SIG-M5 treated with dmso at 0.1 percent for 504 hours (cell line): ENCODE measurements around the gene OR8J1.
"Not testable (repeated sequence)": the region's sequence is repeated elsewhere in the genome, so short reads cannot be mapped to it uniquely, and the experiment has no call there.

Experiments
- DNase-seq: peaks from one replicate; lab custom pipeline; 2025; ENCODE audit not compliant: unreplicated experiment; lab: John Stamatoyannopoulos, UW

Gene OR8J1

GRCh38 chr11:56353991-56354390 lies at the start of gene OR8J1:
Gene OR8J1 (plus strand): TSS chr11:56354291. CDS start chr11:56360247, 5,956 bp downstream.
- DNase-seq: no peak

GRCh38 chr11:56307836-56308235 lies 46.3 kb upstream of the OR8J1 start:
- DNase-seq: no peak

- no peak for DNase-seq
Observed at GRCh38 chr11:56314844-56315243, 39.2 kb upstream of the OR8J1 start, which contains the start of gene OR8K3. Gene OR8K3 (plus strand): TSS chr11:56315144. CDS start chr11:56318307, 3,163 bp downstream.

GRCh38 chr11:56331861-56332491 lies 22.1 kb upstream of the OR8J1 start:
- DNase-seq: no peak

GRCh38 chr11:56333156-56333555 lies 20.9 kb upstream of the OR8J1 start:
- no peak for DNase-seq

- DNase-seq: no peak
Observed at GRCh38 chr11:56340289-56340688, 13.8 kb upstream of the OR8J1 start.

- no peak for DNase-seq
Observed at GRCh38 chr11:56345739-56346138, 8.4 kb upstream of the OR8J1 start, which contains the start of gene OR8K1. Gene OR8K1 (plus strand): TSS chr11:56346039. CDS start chr11:56346039, 0 bp downstream.

GRCh38 chr11:56375324-56375723 lies 21.2 kb downstream of the OR8J1 start, which contains the start of gene OR8U1:
Gene OR8U1 (plus strand): TSS chr11:56375624. CDS start chr11:56375624, 0 bp downstream.
- DNase-seq: no peak

GRCh38 chr11:56380120-56380519 lies 26.0 kb downstream of the OR8J1 start:
- DNase-seq: no peak

- DNase-seq: no peak
Observed at GRCh38 chr11:56394381-56394780, 40.3 kb downstream of the OR8J1 start.

GRCh38 chr11:56396047-56396446 lies 42.0 kb downstream of the OR8J1 start:
- DNase-seq: no peak

- not testable (repeated sequence) for DNase-seq
Observed at GRCh38 chr11:56401858-56402461, 47.9 kb downstream of the OR8J1 start.

- DNase-seq: no peak
Observed at GRCh38 chr11:56404393-56404792, 50.3 kb downstream of the OR8J1 start.

GRCh38 chr11:56410801-56411200 lies 56.7 kb downstream of the OR8J1 start:
- DNase-seq: no peak
